SKM-1 (cell line): Measurements from ENCODE around the gene PDE3A.
"Not testable (repeated sequence)": the region's sequence is repeated elsewhere in the genome, so short reads cannot be mapped to it uniquely, and the experiment has no call there.

Experiments
- DNase-seq: peaks from one replicate; lab custom pipeline; 2025; ENCODE audit not compliant: unreplicated experiment; lab: John Stamatoyannopoulos, UW

PDE3A gene

GRCh38 chr12:20546267-20546666, 177.9 kb downstream of the PDE3A start:
- no peak for DNase-seq

- DNase-seq, result no peak
Measured at GRCh38 chr12:20547816-20548575, 179.7 kb downstream of the PDE3A start.

GRCh38 chr12:20548611-20549010, 180.3 kb downstream of the PDE3A start:
- no peak for DNase-seq

- no peak for DNase-seq
Measured at GRCh38 chr12:20549108-20549719, 180.9 kb downstream of the PDE3A start.

GRCh38 chr12:20551742-20552442, 183.6 kb downstream of the PDE3A start:
- not testable (repeated sequence) for DNase-seq

- not testable (repeated sequence) for DNase-seq
Measured at GRCh38 chr12:20552586-20552985, 184.2 kb downstream of the PDE3A start.

GRCh38 chr12:20555015-20555414, 186.7 kb downstream of the PDE3A start:
- DNase-seq, result no peak

GRCh38 chr12:20555771-20556170, 187.4 kb downstream of the PDE3A start:
- DNase-seq, result no peak

- no peak for DNase-seq
Measured at GRCh38 chr12:20557096-20557495, 188.8 kb downstream of the PDE3A start.

GRCh38 chr12:20560935-20561334, 192.6 kb downstream of the PDE3A start:
- no peak for DNase-seq

- DNase-seq, result no peak
Measured at GRCh38 chr12:20561871-20562270, 193.5 kb downstream of the PDE3A start.

- no peak for DNase-seq
Measured at GRCh38 chr12:20567413-20567812, 199.1 kb downstream of the PDE3A start.

GRCh38 chr12:20572451-20572850, 204.1 kb downstream of the PDE3A start:
- DNase-seq, result no peak

- no peak for DNase-seq
Measured at GRCh38 chr12:20576528-20576927, 208.2 kb downstream of the PDE3A start.

- no peak for DNase-seq
Measured at GRCh38 chr12:20577054-20577453, 208.7 kb downstream of the PDE3A start.

- DNase-seq, result no peak
Measured at GRCh38 chr12:20578142-20578541, 209.8 kb downstream of the PDE3A start.

GRCh38 chr12:20585055-20585625, 216.8 kb downstream of the PDE3A start:
- DNase-seq, result no peak

- peak; percentile 5 for DNase-seq
Measured at GRCh38 chr12:20585913-20586312, 217.6 kb downstream of the PDE3A start.

GRCh38 chr12:20588042-20588441, 219.7 kb downstream of the PDE3A start:
- no peak for DNase-seq

GRCh38 chr12:20590570-20590969, 222.2 kb downstream of the PDE3A start:
- DNase-seq, result no peak

- DNase-seq, result no peak
Measured at GRCh38 chr12:20592556-20592955, 224.2 kb downstream of the PDE3A start.

GRCh38 chr12:20593611-20594010, 225.3 kb downstream of the PDE3A start:
- DNase-seq, result no peak
